ENCODE data around the gene ZNF280A.

GRCh38 chr22:22521631-22522030, 1.6 kb upstream of the ZNF280A start:
- no peak for TF ChIP-seq ZFP3 (CRISPR knock-in tag; IDR thresholded peaks at IDR 0.05)
- TF ChIP-seq PPARA (CRISPR knock-in tag; IDR thresholded peaks at IDR 0.05; ENCODE audit: borderline replicate concordance) = no peak
- TF ChIP-seq ZC3H10 (CRISPR knock-in tag; IDR thresholded peaks at IDR 0.05) = no peak
- no peak for TF ChIP-seq SNAI2 (CRISPR knock-in tag; IDR thresholded peaks at IDR 0.05)
- TF ChIP-seq ISL1 (CRISPR knock-in tag; IDR thresholded peaks at IDR 0.05) = no peak
- no peak for TF ChIP-seq ZFP30 (CRISPR knock-in tag; IDR thresholded peaks at IDR 0.05)
- TF ChIP-seq TOX (CRISPR knock-in tag; IDR thresholded peaks at IDR 0.05; ENCODE audit: borderline replicate concordance) = no peak
- no peak for TF ChIP-seq ESRRG (CRISPR knock-in tag; IDR thresholded peaks at IDR 0.05)
- TF ChIP-seq TCF4 (CRISPR knock-in tag; IDR thresholded peaks at IDR 0.05; ENCODE audit: borderline replicate concordance) = no peak
- no peak for TF ChIP-seq GLIS3 (CRISPR knock-in tag; IDR thresholded peaks at IDR 0.05)
- no peak for TF ChIP-seq TSHZ2 (CRISPR knock-in tag; IDR thresholded peaks at IDR 0.05)
- no peak for TF ChIP-seq CSRNP3 (CRISPR knock-in tag; IDR thresholded peaks at IDR 0.05)
- no peak for TF ChIP-seq RARB (CRISPR knock-in tag; IDR thresholded peaks at IDR 0.05)
- no peak for TF ChIP-seq BACH2 (CRISPR knock-in tag; IDR thresholded peaks at IDR 0.05; ENCODE audit: borderline replicate concordance)

Measured in SK-N-SH treated with all-trans-retinoic acid at 6 μM for 48 hours (cell line).